K562 (cell line): ENCODE measurements around the gene NLRP6. TPM values are rescaled to one million over a fixed set of nuclear protein-coding genes. Genes with fewer than 3 reads are reported as not detected.

Source experiments
- MGA ChIP-seq: fragments of 450-650 bp; IDR thresholded peaks from 2 replicates; pipeline ENCODE4 v1.6.1; 2016; ENCODE audit warnings: mild to moderate bottlenecking, moderate library complexity
- polyA plus RNA-seq, 8 experiments: library from polyadenylated mRNA; depleted of rRNA in 4 of 8; stranded (reverse) in 5 of 8; unstranded in 3 of 8; fragments of >200 nt; fragmentation: Nextera tagmentation in 2 of 8; fragmentation: Illumina TruSeq in 1 of 8; extraction: Ambion mirVana in 2 of 8; extraction: Trizol in 1 of 8; gene quantifications; 2 replicates each; pipeline versions ENCODE4 v1.2.1 to v1.2.3, GENCODE V29; 2011 to 2014; ENCODE audit warnings: inconsistent platforms in 1 of 8, missing spikeins in 1 of 8
- total RNA-seq, 7 experiments: library from RNA; depleted of rRNA in 6 of 7; stranded (reverse); fragments of >200 nt in 6 of 7; fragmentation: Illumina TruSeq in 2 of 7; extraction: Trizol in 2 of 7; gene quantifications; 2 replicates each; pipeline versions ENCODE4 v1.2.1 to v1.2.3, GENCODE V29; 2011 to 2021; ENCODE audit warnings: low replicate concordance in 1 of 7
- TF ChIP-seq, protein P1 (sequence below): fragments of 200-600 bp; sonication (generic); IDR thresholded peaks from one replicate; pipeline ENCODE4 v1.6.1; 2012; ENCODE audit warnings: mild to moderate bottlenecking, low read depth, low read length, inconsistent platforms

Gene NLRP6
- total and polyA plus RNA-seq, 9 of the 15 experiments (the other 6 are each of a cell fraction or from before 2014, with no cell fraction given), result 0.03 to 0.18 (median 0.15) TPM; not detected in 5

DNA sequence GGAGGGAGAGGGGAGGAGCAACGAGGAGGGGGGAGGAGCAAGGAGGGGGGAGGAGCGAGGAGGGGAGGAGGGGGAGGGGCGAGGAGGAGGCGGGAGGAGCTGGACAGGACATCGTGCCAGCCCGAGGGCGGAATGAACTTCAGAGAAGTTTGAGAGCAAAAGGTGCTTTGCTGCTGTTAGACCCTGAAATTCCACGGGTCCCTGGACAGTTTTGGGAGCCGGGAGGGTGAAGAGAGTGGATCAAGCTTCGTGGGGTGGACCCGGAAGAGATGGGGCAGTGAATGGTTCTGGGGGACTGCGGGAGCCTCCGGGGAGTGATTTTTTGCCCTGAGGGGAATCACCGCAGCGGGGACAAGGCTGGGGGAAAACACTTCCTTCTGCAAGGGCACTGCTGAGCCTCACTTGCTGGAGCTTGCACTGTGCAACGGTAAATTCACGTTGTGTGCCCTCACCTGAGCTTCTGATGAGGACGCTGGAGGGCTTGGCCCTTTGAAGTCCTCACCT is 10.7 kb upstream of the NLRP6 start (continued):
- TF ChIP-seq, protein P1, sequence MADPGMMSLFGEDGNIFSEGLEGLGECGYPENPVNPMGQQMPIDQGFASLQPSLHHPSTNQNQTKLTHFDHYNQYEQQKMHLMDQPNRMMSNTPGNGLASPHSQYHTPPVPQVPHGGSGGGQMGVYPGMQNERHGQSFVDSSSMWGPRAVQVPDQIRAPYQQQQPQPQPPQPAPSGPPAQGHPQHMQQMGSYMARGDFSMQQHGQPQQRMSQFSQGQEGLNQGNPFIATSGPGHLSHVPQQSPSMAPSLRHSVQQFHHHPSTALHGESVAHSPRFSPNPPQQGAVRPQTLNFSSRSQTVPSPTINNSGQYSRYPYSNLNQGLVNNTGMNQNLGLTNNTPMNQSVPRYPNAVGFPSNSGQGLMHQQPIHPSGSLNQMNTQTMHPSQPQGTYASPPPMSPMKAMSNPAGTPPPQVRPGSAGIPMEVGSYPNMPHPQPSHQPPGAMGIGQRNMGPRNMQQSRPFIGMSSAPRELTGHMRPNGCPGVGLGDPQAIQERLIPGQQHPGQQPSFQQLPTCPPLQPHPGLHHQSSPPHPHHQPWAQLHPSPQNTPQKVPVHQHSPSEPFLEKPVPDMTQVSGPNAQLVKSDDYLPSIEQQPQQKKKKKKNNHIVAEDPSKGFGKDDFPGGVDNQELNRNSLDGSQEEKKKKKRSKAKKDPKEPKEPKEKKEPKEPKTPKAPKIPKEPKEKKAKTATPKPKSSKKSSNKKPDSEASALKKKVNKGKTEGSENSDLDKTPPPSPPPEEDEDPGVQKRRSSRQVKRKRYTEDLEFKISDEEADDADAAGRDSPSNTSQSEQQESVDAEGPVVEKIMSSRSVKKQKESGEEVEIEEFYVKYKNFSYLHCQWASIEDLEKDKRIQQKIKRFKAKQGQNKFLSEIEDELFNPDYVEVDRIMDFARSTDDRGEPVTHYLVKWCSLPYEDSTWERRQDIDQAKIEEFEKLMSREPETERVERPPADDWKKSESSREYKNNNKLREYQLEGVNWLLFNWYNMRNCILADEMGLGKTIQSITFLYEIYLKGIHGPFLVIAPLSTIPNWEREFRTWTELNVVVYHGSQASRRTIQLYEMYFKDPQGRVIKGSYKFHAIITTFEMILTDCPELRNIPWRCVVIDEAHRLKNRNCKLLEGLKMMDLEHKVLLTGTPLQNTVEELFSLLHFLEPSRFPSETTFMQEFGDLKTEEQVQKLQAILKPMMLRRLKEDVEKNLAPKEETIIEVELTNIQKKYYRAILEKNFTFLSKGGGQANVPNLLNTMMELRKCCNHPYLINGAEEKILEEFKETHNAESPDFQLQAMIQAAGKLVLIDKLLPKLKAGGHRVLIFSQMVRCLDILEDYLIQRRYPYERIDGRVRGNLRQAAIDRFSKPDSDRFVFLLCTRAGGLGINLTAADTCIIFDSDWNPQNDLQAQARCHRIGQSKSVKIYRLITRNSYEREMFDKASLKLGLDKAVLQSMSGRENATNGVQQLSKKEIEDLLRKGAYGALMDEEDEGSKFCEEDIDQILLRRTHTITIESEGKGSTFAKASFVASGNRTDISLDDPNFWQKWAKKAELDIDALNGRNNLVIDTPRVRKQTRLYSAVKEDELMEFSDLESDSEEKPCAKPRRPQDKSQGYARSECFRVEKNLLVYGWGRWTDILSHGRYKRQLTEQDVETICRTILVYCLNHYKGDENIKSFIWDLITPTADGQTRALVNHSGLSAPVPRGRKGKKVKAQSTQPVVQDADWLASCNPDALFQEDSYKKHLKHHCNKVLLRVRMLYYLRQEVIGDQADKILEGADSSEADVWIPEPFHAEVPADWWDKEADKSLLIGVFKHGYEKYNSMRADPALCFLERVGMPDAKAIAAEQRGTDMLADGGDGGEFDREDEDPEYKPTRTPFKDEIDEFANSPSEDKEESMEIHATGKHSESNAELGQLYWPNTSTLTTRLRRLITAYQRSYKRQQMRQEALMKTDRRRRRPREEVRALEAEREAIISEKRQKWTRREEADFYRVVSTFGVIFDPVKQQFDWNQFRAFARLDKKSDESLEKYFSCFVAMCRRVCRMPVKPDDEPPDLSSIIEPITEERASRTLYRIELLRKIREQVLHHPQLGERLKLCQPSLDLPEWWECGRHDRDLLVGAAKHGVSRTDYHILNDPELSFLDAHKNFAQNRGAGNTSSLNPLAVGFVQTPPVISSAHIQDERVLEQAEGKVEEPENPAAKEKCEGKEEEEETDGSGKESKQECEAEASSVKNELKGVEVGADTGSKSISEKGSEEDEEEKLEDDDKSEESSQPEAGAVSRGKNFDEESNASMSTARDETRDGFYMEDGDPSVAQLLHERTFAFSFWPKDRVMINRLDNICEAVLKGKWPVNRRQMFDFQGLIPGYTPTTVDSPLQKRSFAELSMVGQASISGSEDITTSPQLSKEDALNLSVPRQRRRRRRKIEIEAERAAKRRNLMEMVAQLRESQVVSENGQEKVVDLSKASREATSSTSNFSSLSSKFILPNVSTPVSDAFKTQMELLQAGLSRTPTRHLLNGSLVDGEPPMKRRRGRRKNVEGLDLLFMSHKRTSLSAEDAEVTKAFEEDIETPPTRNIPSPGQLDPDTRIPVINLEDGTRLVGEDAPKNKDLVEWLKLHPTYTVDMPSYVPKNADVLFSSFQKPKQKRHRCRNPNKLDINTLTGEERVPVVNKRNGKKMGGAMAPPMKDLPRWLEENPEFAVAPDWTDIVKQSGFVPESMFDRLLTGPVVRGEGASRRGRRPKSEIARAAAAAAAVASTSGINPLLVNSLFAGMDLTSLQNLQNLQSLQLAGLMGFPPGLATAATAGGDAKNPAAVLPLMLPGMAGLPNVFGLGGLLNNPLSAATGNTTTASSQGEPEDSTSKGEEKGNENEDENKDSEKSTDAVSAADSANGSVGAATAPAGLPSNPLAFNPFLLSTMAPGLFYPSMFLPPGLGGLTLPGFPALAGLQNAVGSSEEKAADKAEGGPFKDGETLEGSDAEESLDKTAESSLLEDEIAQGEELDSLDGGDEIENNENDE, result no peak
- TF ChIP-seq MGA, result peak; percentile 76; the same call in 1 of the 2 replicates
